HL-60 (cell line): ENCODE measurements around the gene NOD2.
A peak's percentile ranks its signal among the peaks of the same experiment; 100 is the strongest.

Experiments used
- DNase-seq, 2 experiments: peaks; one replicate each; pipeline ENCODE4 v3.0.0-alpha.2; 2010 to 2020; ENCODE audit warnings: low read depth in 1 of 2, low spot score in 1 of 2
- H3K27ac ChIP-seq: fragments of 250-450 bp; sonication (Bioruptor Pico); replicated peaks from 2 replicates; pipeline ENCODE4 v1.5.1; 2020; ENCODE audit warnings: mild to moderate bottlenecking, moderate library complexity
- H3K27me3 ChIP-seq: fragments of 250-450 bp; sonication (Bioruptor Pico); 2 replicates; pipeline ENCODE4 v1.5.1; 2021; ENCODE audit warnings: mild to moderate bottlenecking, moderate library complexity; ENCODE audit not compliant: insufficient read depth, poor library complexity, severe bottlenecking
- H3K4me3 ChIP-seq: replicated peaks from 2 replicates; pipeline ENCODE4 v1.5.1; 2011; ENCODE audit warnings: mild to moderate bottlenecking, control low read depth, low read length; ENCODE audit not compliant: insufficient read depth
- CTCF ChIP-seq: IDR thresholded peaks from one replicate; pipeline ENCODE4 v1.5.1; 2011; ENCODE audit warnings: low read length, control low read depth, inconsistent platforms; ENCODE audit not compliant: insufficient read depth
- GABPA ChIP-seq: IDR thresholded peaks from 2 replicates; pipeline ENCODE4 v1.6.1; 2012; ENCODE audit warnings: low read depth
- POLR2AphosphoS5 ChIP-seq: IDR thresholded peaks from 2 replicates; pipeline ENCODE4 v1.6.1; 2012; ENCODE audit warnings: low read depth
- REST ChIP-seq: IDR thresholded peaks from 2 replicates; pipeline ENCODE4 v1.6.1; 2012; ENCODE audit warnings: low read depth; ENCODE audit not compliant: insufficient replicate concordance
- SPI1 ChIP-seq: IDR thresholded peaks from 2 replicates; pipeline ENCODE4 v1.6.1; 2012; ENCODE audit warnings: low read depth, mild to moderate bottlenecking, borderline replicate concordance

The NOD2 gene

GRCh38 chr16:50717091-50717490 is 23.7 kb downstream of the NOD2 start:
- no peak overlapping the region for H3K4me3 ChIP-seq
- DNase-seq = peak in 1 of 2 experiments; percentile 72
- TF ChIP-seq SPI1 = no peak
- no peak for TF ChIP-seq POLR2AphosphoS5
- no peak for TF ChIP-seq CTCF
- TF ChIP-seq REST = no peak
- no peak for TF ChIP-seq GABPA

GRCh38 chr16:50717494-50717893 is 24.1 kb downstream of the NOD2 start:
- H3K27me3 ChIP-seq = no peaks in the 10 kb centered on the region
- no peak for TF ChIP-seq REST
- TF ChIP-seq CTCF = no peak
- no peak overlapping the region for H3K4me3 ChIP-seq
- DNase-seq = no peak
- peak overlapping the region; percentile 21 for H3K27ac ChIP-seq

More at GRCh38 chr16:50717091-50717490, 23.7 kb downstream of the NOD2 start:
- H3K27me3 ChIP-seq = no peaks in the 10 kb centered on the region
- H3K27ac ChIP-seq = peak overlapping the region; percentile 21

- Histone ChIP-seq H3K27ac (no peak overlapping the region), H3K27me3 (no peaks in the 10 kb centered on the region), H3K4me3 (no peak overlapping the region)
- no peak for TF ChIP-seq POLR2AphosphoS5
- peak; percentile 39; the same call in 1 of the 2 replicates for TF ChIP-seq SPI1
- TF ChIP-seq GABPA = no peak
- TF ChIP-seq REST = no peak
- TF ChIP-seq CTCF = no peak
- no peak for DNase-seq
These were observed 24.8 kb downstream of the NOD2 start for GRCh38 chr16:50718061-50718760.
